Right cardiac atrium (tissue), 5 donors: ENCODE data around the gene UTS2. TPM values are rescaled to one million over a fixed set of nuclear protein-coding genes. Genes with fewer than 3 reads are reported as not detected.
A peak's percentile ranks its signal among the peaks of the same experiment; 100 is the strongest.

Source experiments
- ATAC-seq, 2 donors: fragments of 200-7000 bp; cut with Tn5 transposase; one replicate each; pipeline versions ENCODE4 v1.8.0 to v1.9.1; 2020; ENCODE audit warnings: moderate library complexity in 2 of 2, mild to moderate bottlenecking in 1 of 2
- DNase-seq, 3 donors: peaks; one replicate each; pipeline ENCODE4 v3.0.0-alpha.2; 2020
- H3K27ac ChIP-seq: one replicate; pipeline ENCODE4 v1.5.1; 2013; ENCODE audit warnings: mild to moderate bottlenecking, low read length, control low read depth, moderate library complexity
- H3K27me3 ChIP-seq: one replicate; pipeline ENCODE4 v1.6.1; 2013; ENCODE audit not compliant: control insufficient read depth, insufficient read depth
- H3K4me1 ChIP-seq: one replicate; pipeline ENCODE4 v1.6.1; 2013; ENCODE audit warnings: low read length; ENCODE audit not compliant: control insufficient read depth, insufficient read depth
- H3K4me3 ChIP-seq: one replicate; pipeline ENCODE4 v1.5.1; 2013; ENCODE audit warnings: low read length, control low read depth
- H3K9me3 ChIP-seq: one replicate; pipeline ENCODE4 v1.6.1; 2013; ENCODE audit warnings: low read length; ENCODE audit not compliant: control insufficient read depth
- WGBS: extraction: QIAGEN DNeasy Blood & Tissue Kit; methylation state at CpG from one replicate; pipeline ENCODE4 v1.1.7; 2013; 5-methylcytosine and 5-hydroxymethylcytosine counted together
- intact Hi-C, 4 donors: fragments of 100-400 bp; cut with DNase I; formaldehyde crosslinking; loops; one replicate each; pipeline versions ENCODE4 v1.11.0 to v1.14.0; 2022 to 2023
- polyA plus RNA-seq: library from polyadenylated mRNA; stranded (reverse); fragments of 200-250 nt; gene quantifications from one replicate; pipeline ENCODE4 v1.2.3, GENCODE V29; 2013
- total RNA-seq, 4 donors: library from RNA; stranded (reverse); fragmentation: NEBNext Ultra II Directional; extraction: Animal tissue kit (Norgen Biotek cat#: 25700); gene quantifications; one replicate each; pipeline ENCODE4 v1.2.1, GENCODE V29; 2021
- donor health status: healthy with polysubstance abuse.
- donor health status: DM: no; HTN: yes; CAD: no.
- donor health status: DM: no; HTN: no; CAD: no.
- donor health status: DM: no; HTN: yes; CAD: no; lungs with severe emphysema.
- donor health status: DM: yes; HTN: yes; CAD: no.

UTS2 gene
- total and polyA plus RNA-seq, 5 donors: 0.05 TPM; not detected in 4

DNA sequence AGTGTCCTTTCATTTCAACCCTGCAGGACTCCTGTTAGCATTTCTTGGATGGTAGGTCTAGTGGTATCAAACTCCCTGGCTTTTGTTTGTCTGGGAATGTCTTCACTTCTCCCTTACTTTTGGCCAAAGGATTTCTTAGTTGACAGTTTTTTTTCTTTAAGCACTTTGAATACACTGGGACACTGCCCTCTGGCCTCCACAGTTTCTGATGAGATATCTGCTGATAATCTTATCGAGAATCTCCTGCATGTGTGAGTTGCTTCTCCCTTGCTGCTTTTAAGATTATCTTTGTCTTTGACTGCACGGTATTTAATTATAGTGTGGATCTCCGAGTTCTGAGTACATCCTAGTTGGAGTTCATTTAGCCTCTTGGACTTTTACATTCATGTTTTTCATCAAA, 13.3 kb downstream of the UTS2 start:
- no peak overlapping the region for H3K4me3 ChIP-seq
- H3K27ac ChIP-seq: no peak overlapping the region
- DNase-seq (no peak), ATAC-seq (no peak)
- 89% methylated on average over 3 of the region's 3 CpGs for WGBS
- intact Hi-C loops: no loop called here
- no peaks in the 10 kb centered on the region for H3K9me3 ChIP-seq
- no peaks in the 10 kb centered on the region for H3K27me3 ChIP-seq
- no peaks in the 10 kb centered on the region for H3K4me1 ChIP-seq

DNA sequence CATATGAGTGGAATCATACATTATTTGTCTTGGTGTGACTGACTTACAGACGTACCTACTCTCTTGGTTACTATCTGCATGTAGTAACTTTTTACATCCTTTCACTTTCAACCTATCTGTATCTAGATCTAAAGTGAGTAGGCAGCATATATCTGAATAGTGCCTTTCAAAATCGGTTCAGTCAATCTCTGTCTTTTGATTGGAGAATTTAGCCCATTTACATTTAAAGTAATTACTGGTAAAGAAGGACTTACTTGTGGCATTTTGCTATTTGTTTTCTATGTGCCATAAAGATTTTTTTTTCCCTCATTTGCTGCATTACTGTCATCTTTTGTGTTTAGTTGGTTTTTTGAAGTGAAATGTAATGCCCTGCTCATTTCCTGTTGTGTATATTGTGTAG, 14.2 kb downstream of the UTS2 start:
- intact Hi-C loops: no loop called here

DNA sequence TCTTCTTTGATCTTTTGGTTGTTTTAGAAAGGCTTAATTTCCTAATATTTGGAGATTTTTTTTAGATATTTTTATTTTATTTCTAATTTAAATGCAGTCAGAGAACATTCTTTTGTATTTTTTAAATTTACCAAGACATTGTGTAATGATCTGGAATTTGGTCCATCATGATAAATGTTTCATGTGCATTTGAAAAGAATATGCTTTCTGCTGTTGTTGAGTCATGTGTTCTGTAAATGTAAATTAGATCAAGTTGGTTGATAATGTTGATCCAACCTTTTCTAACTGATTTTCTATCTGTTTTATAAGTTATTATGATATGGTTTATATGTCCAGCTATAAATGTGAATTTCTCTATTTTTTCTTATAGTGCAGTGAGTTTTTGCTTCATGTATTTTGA, 19.8 kb downstream of the UTS2 start:
- intact Hi-C loops: no loop called here
- Histone ChIP-seq H3K9me3 (no peaks in the 10 kb centered on the region), H3K27ac (no peak overlapping the region), H3K27me3 (no peaks in the 10 kb centered on the region), H3K4me3 (no peak overlapping the region), H3K4me1 (no peaks in the 10 kb centered on the region)
- ATAC-seq (no peak), DNase-seq (no peak)

More for the DNA sequence above, 14.2 kb downstream of the UTS2 start:
- H3K27me3 ChIP-seq: no peaks in the 10 kb centered on the region
- DNase-seq (no peak), ATAC-seq (no peak)
- H3K4me1 ChIP-seq: no peaks in the 10 kb centered on the region
- H3K4me3 ChIP-seq: no peak overlapping the region
- H3K27ac ChIP-seq: no peak overlapping the region
- WGBS: 98% methylated on average over 2 of the region's 2 CpGs
- no peaks in the 10 kb centered on the region for H3K9me3 ChIP-seq

DNA sequence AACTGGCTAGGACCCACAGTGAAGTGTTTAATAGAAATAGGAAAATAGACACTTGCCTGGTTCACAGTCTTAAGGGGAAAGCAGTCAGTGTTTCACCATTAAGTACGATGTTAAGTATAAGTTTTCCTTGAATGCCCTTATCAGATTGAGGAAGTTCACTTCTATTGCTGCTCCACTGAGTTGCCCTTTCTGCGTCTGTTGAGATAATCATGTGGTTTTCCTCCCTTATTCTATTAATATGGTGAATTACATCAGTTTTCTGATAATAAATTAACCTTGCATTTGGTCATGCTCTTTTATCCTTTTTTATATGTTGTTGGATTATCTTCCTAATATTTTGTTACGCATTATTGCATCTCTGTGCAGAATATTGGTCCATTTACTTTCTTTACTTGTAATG, 21.4 kb downstream of the UTS2 start:
- intact Hi-C loops: no loop called here
- H3K4me1 ChIP-seq: no peaks in the 10 kb centered on the region

DNA sequence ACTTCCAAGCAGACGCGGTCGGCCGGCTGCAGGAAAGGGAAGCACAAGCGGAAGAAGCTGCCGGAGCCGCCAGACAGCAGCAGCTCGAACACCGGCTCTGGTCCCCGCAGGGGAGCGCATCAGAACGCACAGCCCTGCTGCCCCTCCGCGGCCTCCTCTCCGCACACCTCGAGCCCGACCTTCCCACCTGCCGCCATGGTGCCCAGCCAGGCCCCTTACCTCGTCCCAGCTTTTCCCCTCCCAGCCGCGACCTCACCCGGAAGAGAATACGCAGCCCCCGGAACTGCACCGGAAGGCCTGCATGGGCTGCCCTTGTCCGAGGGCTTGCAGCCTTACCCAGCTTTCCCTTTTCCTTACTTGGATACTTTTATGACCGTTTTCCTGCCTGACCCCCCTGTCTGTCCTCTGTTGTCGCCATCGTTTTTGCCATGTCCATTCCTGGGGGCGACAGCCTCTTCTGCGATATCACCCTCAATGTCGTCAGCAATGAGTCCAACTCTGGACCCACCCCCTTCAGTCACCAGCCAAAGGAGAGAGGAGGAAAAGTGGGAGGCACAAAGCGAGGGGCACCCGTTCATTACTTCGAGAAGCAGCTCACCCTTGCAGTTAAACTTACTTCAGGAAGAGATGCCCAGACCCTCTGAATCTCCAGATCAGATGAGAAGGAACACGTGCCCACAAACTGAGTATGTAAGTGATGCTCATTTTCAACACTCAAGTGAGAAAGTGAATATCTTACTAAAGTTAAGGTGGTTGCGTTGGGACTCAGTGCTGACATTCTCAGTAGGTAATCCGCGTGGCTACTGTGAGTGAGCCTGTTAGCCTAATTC, 25.5 kb downstream of the UTS2 start:
- Histone ChIP-seq H3K27me3 (no peaks in the 10 kb centered on the region), H3K9me3 (no peaks in the 10 kb centered on the region), H3K4me3 (peak overlapping the region; percentile 29), H3K27ac (no peak overlapping the region), H3K4me1 (no peaks in the 10 kb centered on the region)
- intact Hi-C loops: no loop called here
- ATAC-seq: no peak
- WGBS: 78% methylated on average over 39 of the region's 39 CpGs
- DNase-seq: peak in 2 of 3 donors; percentile 52 to 54

More for the DNA sequence above, 21.4 kb downstream of the UTS2 start:
- H3K27me3 ChIP-seq: no peaks in the 10 kb centered on the region
- WGBS: 55% methylated on average over 3 of the region's 3 CpGs
- no peak overlapping the region for H3K4me3 ChIP-seq
- H3K27ac ChIP-seq: no peak overlapping the region
- DNase-seq: no peak
- no peak for ATAC-seq
- no peaks in the 10 kb centered on the region for H3K9me3 ChIP-seq

DNA sequence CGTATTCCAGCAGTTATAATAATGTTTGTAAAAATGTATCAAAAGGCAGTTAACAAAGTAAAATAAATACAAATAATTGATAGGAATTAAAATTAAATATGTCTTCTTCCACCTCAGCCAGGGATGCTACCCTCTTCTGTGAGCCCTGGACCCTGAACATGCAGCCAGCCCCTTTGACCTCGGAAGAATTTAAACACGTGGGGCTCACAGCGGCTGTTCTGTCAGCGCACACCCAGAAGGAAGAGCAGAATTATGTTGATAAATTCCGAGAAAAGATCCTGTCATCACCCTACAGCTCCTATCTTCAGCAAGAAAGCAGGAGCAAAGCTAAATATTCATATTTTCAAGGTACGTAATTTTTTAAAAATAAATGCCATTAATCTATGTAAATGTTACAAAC, 26.5 kb downstream of the UTS2 start:
- intact Hi-C loops: no loop called here
- ATAC-seq: no peak

DNA sequence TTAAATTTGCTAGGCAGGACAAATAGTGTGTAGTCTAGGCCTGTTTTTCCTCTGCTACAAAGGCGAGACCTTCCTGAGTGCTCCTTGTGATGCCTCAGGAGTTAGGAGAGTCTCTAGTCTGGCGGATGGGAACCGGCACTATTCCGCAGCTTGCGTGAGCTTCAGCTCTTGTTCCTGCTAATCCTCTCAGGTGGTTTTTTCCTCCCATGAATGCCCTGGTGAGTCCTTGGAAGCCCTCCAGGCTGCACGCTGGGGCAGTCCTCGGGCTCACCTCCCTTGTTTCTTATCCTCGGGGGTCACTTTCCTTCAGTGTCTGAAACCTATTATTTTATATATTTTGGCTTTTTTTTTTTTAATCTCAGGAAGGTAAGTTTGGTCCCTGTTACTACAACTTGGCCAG, 28.2 kb downstream of the UTS2 start:
- intact Hi-C loops: no loop called here
- no peak for DNase-seq
- no peak for ATAC-seq
- no peaks in the 10 kb centered on the region for H3K27me3 ChIP-seq
- H3K4me1 ChIP-seq: no peaks in the 10 kb centered on the region
- WGBS: 96% methylated on average over 8 of the region's 8 CpGs
- no peak overlapping the region for H3K27ac ChIP-seq
- no peaks in the 10 kb centered on the region for H3K9me3 ChIP-seq
- no peak overlapping the region for H3K4me3 ChIP-seq

More for the DNA sequence above, 26.5 kb downstream of the UTS2 start:
- H3K4me1 ChIP-seq: no peaks in the 10 kb centered on the region
- no peak overlapping the region for H3K27ac ChIP-seq
- no peaks in the 10 kb centered on the region for H3K27me3 ChIP-seq
- peak overlapping the region; percentile 29 for H3K4me3 ChIP-seq
- DNase-seq: no peak
- no peaks in the 10 kb centered on the region for H3K9me3 ChIP-seq
- WGBS: 74% methylated on average over 7 of the region's 7 CpGs

DNA sequence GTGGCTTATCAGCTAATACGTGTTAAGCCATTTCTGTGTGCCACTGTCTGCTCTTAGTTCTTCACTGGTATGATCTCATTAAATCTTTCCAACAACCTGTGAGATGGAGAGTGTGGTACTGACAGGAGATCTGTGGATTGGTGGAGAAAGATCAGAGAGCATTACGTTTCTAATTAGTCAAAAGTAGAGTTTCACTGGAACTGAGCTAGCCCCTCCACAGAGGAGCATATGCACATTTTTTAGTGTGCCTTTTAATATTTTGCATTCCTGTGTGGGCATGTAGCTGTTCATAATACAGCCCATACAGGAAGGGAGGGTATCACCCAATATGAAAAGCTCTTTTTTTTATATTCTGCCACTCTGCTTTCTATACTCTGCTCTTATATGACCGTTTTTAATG, 31.6 kb downstream of the UTS2 start:
- Histone ChIP-seq H3K9me3 (no peaks in the 10 kb centered on the region), H3K4me1 (no peaks in the 10 kb centered on the region), H3K4me3 (no peak overlapping the region), H3K27ac (no peak overlapping the region), H3K27me3 (no peaks in the 10 kb centered on the region)
- WGBS: 80% methylated on average over 3 of the region's 3 CpGs
- DNase-seq (no peak), ATAC-seq (no peak)
- intact Hi-C loops: no loop called here

DNA sequence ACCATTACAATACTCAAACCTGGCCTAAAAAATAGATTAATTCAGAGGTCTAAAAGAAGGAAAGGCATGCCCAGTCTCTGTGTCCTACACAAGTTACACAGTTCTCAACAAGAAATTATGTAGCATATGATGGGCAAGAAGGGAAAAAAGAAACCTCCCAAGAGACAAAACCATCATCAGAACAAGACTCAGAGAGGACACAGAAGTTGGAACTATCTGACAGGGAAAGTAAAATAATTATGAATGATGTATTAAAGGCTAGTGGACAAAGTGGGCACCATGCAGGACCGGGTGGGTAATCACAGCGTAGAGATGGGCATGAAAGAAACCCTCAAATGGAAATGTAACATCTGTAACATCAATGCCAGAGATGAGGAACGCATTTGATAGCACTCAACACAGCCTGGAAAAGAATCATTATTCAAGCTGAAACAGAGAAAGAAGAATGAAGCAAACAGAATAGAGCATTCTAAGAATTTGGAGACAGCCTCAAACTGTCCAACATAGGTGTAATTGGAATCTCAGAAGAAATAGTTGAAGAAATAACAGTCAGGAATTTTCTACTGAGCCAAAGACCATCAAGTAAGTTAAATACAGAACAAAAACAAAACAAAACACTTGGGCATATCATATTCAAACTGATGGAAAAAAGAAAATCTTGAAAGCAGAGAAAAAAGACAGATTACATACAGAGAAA, 39.0 kb downstream of the UTS2 start:
- Histone ChIP-seq H3K9me3 (no peaks in the 10 kb centered on the region), H3K27ac (no peak overlapping the region), H3K4me3 (no peak overlapping the region), H3K4me1 (no peaks in the 10 kb centered on the region), H3K27me3 (no peaks in the 10 kb centered on the region)
- ATAC-seq (no peak), DNase-seq (no peak)
- intact Hi-C loops: no loop called here
- 97% methylated on average over 3 of the region's 3 CpGs for WGBS

DNA sequence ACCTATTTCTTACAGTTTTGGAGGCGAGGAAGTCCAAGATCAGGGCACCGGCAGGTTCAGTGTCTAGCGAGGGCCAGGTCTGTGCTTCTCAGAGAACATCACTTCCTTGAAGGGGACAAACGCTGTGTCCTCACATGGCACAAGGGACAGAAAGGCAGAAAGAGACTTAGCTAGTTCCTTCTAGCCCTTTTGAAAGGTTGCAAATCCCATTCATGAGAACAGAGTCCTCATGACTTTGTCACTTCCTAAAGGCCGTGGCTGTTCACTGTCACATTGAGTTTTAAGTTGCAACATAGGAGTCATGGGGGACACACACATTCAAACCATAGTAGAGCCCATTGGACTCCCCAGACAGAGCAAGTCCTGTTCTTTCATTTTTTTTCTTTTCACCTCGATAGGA, 41.4 kb downstream of the UTS2 start:
- WGBS: 91% methylated on average over 6 of the region's 6 CpGs
- H3K27me3 ChIP-seq: no peaks in the 10 kb centered on the region
- ATAC-seq: no peak
- no peak overlapping the region for H3K27ac ChIP-seq
- intact Hi-C loops: no loop called here
- DNase-seq: no peak
- H3K4me3 ChIP-seq: no peak overlapping the region
- no peaks in the 10 kb centered on the region for H3K9me3 ChIP-seq
- H3K4me1 ChIP-seq: no peaks in the 10 kb centered on the region

DNA sequence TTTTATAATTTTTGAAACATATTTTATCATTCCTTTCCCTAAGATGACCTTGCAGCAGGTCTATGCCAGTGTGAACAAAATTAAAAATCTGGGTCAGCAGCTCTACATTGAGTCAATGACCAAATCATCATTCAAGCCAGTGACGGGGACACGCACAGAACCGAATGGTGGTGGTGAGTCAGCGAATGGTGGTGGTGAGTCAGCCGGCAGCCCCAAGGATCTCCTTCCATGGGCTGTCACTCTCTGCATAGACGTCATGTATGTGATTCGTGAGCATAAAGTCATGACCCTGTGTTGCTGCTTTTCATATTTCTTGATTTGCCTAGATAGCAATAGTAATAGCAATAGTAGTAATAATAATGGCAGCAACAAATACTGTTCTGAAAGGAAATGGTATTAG, 42.5 kb downstream of the UTS2 start:
- no peak overlapping the region for H3K27ac ChIP-seq
- no peaks in the 10 kb centered on the region for H3K4me1 ChIP-seq
- H3K27me3 ChIP-seq: no peaks in the 10 kb centered on the region
- 90% methylated on average over 7 of the region's 7 CpGs for WGBS
- ATAC-seq: no peak
- no peak overlapping the region for H3K4me3 ChIP-seq
- intact Hi-C loops: no loop called here
- H3K9me3 ChIP-seq: no peaks in the 10 kb centered on the region
- DNase-seq: no peak
